ENCODE data around the gene ZNF433.

The ZNF433 gene

DNA sequence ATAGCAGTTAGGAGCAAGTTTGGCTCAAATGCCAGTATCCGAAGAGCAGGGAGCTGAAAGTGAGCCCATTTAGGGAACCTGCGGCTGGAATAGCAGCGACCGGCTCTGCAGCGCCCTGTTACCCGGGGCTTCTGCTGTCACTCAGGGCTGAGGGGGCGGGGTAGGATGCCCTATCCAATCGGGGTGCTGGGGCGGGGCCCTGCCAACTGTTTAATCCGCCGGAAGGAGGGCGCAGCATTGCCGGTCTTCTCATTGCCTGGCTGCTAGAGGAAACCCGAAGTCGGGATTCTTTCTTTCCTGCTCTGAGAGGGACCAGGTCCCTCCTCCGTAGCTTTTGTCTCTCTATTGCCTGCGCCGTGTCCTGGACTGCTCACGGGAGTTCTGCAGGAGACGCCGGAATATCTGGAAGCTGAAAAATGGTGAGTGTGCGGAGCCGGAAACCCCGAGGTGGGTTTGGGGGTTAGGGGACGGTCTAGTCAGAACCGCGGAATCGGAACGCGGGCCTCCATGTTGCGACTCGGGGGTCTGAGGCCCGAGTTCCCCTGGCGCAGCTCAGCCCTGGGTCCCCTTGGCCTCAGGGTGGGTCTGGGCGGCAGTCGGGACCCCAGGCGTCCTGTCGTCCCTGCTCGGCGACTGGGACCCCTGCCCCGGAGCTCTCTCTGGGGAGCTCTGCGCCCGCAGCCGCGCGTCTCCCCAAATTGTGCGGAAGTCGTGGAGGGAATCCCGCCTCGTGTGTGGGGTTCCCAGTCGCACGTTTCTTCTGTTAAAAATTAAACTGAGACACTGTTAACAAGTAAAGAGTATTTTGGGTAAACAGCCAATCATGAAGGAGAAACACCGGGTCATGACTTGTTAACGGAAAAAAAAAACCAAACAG, 47.8 kb downstream of the ZNF433 start:
- DNase-seq (ENCODE audit: low read depth) = peak; percentile 85
- H3K4me3 ChIP-seq (ENCODE audit: low read depth, low read length) = peak overlapping the region; percentile 90
- TF ChIP-seq, protein P1, sequence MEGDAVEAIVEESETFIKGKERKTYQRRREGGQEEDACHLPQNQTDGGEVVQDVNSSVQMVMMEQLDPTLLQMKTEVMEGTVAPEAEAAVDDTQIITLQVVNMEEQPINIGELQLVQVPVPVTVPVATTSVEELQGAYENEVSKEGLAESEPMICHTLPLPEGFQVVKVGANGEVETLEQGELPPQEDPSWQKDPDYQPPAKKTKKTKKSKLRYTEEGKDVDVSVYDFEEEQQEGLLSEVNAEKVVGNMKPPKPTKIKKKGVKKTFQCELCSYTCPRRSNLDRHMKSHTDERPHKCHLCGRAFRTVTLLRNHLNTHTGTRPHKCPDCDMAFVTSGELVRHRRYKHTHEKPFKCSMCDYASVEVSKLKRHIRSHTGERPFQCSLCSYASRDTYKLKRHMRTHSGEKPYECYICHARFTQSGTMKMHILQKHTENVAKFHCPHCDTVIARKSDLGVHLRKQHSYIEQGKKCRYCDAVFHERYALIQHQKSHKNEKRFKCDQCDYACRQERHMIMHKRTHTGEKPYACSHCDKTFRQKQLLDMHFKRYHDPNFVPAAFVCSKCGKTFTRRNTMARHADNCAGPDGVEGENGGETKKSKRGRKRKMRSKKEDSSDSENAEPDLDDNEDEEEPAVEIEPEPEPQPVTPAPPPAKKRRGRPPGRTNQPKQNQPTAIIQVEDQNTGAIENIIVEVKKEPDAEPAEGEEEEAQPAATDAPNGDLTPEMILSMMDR (IDR thresholded peaks at IDR 0.05; ENCODE audit: low read depth, low read length, missing control alignments) = no peak

DNA sequence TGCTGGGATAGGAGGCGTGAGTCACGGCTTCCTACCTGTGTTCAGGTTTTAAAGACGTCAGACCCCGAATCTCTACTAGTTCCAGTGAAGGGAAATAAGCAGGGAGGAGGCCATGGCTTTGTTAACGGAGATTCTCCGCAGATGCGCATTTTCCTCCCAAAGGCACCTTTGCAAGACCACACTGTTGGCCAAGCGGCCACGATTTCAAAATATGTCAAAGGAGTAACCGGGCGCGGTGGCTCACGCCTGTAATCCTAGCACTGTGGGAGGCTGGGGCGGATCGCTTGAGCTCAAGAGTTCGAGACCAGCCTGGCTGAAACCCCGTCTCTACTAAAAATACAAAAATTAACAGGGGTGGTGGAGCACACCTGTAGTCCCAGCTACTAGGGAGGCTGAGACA, 48.7 kb downstream of the ZNF433 start:
- no peak overlapping the region for H3K4me3 ChIP-seq (ENCODE audit: low read depth, low read length)
- TF ChIP-seq, protein P1 (IDR thresholded peaks at IDR 0.05; ENCODE audit: low read depth, low read length, missing control alignments) = no peak
- no peak for DNase-seq (ENCODE audit: low read depth)

GRCh38 chr19:11984986-11985385, 50.5 kb downstream of the ZNF433 start:
- TF ChIP-seq, protein P1 (IDR thresholded peaks at IDR 0.05; ENCODE audit: low read depth, low read length, missing control alignments) = peak; percentile 42
- no peak overlapping the region for H3K4me3 ChIP-seq (ENCODE audit: low read depth, low read length)
- no peak for DNase-seq (ENCODE audit: low read depth)

- no peak overlapping the region for H3K4me3 ChIP-seq (ENCODE audit: low read depth, low read length)
- TF ChIP-seq, protein P1 (IDR thresholded peaks at IDR 0.05; ENCODE audit: low read depth, low read length, missing control alignments) = no peak
- DNase-seq (ENCODE audit: low read depth) = no peak
Observed at GRCh38 chr19:11982526-11982925, 53.0 kb downstream of the ZNF433 start.

DNA sequence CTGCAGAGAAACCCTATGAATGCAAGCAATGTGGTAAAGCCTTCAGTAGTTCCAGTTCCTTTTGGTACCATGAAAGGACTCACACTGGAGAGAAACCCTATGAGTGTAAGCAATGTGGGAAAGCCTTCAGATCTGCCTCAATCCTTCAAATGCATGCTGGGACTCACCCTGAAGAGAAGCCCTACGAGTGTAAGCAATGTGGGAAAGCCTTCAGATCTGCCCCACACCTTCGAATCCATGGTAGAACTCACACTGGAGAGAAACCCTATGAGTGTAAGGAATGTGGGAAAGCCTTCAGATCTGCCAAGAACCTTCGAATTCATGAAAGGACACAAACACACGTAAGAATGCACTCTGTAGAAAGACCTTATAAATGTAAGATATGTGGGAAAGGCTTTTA, 56.0 kb downstream of the ZNF433 start:
- no peak for DNase-seq (ENCODE audit: low read depth)
- no peak overlapping the region for H3K4me3 ChIP-seq (ENCODE audit: low read depth, low read length)
- TF ChIP-seq, protein P1 (IDR thresholded peaks at IDR 0.05; ENCODE audit: low read depth, low read length, missing control alignments) = no peak

- TF ChIP-seq, protein P1 (IDR thresholded peaks at IDR 0.05; ENCODE audit: low read depth, low read length, missing control alignments) = no peak
- no peak overlapping the region for H3K4me3 ChIP-seq (ENCODE audit: low read depth, low read length)
- no peak for DNase-seq (ENCODE audit: low read depth)
Observed at GRCh38 chr19:11978492-11979100, 56.9 kb downstream of the ZNF433 start.

All from GM12864 (cell line).